8988T (cell line): ENCODE measurements around the gene PRIM2.
"Not testable (repeated sequence)": the region's sequence is repeated elsewhere in the genome, so short reads cannot be mapped to it uniquely, and the experiment has no call there.

Source experiments
- DNase-seq: peaks from one replicate; pipeline ENCODE4 v3.0.0; 2011

PRIM2 gene

GRCh38 chr6:57449496-57450066 lies 132.2 kb downstream of the PRIM2 start:
- DNase-seq: not testable (repeated sequence)

- not testable (repeated sequence) for DNase-seq
Observed at GRCh38 chr6:57459781-57460180, 142.4 kb downstream of the PRIM2 start.

DNA sequence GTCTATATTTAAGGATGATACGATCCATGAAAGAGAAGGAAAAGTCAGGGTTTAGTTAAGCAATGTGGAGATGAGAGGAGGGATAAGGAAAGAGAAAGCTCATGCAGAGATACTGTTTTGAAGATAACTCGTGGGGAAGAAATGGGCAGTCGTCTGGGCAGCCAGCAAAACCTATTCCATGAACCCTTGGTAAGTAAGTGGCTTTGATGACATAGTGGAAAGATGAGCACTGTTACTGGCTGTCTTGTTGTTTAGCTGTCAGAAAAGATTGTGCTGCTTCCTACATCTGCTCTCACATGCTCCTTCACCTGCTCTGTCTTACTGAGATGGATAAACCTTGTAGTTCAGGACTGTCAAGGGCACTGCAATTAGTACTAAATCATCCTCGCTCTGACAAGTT lies 143.6 kb downstream of the PRIM2 start:
- DNase-seq: not testable (repeated sequence)

- DNase-seq: not testable (repeated sequence)
Observed at GRCh38 chr6:57463809-57464208, 146.4 kb downstream of the PRIM2 start.

DNA sequence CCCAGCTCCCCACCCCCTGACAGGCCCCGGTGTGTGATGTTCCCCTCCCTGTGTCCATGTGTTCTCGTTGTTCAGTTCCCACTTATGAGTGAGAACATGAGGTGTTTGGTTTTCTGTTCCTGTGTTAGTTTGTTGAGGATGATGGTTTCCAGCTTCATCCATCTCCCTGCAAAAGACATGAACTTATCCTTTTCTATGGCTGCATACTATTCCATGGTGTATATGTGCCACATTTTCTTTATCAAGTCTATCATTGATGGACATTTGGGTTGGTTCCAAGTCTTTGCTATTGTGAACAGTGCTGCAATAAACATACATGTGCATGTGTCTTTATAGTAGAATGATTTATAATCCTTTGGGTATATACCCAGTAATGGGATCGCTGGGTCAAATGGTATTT lies 148.5 kb downstream of the PRIM2 start:
- not testable (repeated sequence) for DNase-seq

DNA sequence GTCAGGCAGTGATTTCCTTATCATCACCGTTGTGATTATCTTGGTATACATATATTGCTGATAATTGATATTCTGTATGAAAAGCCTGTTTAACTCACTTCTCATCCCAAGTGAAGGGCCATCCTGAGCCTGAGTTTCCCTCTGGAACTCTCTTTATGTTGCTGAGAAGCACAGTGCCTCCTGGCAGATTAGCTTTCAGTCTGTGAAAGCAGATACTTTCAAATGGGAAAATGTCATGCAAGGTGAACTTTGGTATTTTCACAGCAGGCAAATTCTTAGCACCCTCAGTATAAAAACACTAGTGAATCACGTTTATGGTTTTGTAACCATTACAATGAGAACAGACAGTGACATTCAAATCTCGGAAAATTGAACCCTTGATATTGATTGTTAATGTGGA lies 151.6 kb downstream of the PRIM2 start:
- no peak for DNase-seq

- not testable (repeated sequence) for DNase-seq
Observed at GRCh38 chr6:57470148-57470547, 152.7 kb downstream of the PRIM2 start.

- DNase-seq: not testable (repeated sequence)
Observed at GRCh38 chr6:57471314-57471864, 154.0 kb downstream of the PRIM2 start.

DNA sequence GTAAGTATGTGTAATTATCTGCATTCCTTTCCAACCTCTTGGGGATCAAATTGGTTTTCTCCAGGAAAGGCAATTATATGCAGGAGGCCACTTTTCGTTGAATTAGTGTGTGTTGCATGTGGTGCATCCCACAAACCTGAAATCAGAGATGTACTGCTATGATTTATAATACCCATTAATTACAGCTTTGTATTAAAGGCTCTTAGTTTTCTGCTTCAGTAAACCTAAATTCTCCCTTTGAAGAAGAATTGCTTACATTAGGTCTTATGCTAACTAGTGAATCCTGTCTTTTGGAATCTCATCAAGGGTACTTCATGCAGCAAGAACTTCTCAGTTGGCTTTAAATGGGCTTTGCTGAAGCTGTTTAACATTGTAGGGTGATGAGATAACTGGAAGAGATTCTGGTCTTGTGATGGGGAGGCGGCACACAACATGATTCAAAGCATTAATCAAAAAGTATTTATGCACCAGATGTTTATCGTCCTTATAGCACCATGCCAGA lies 155.5 kb downstream of the PRIM2 start:
- not testable (repeated sequence) for DNase-seq

DNA sequence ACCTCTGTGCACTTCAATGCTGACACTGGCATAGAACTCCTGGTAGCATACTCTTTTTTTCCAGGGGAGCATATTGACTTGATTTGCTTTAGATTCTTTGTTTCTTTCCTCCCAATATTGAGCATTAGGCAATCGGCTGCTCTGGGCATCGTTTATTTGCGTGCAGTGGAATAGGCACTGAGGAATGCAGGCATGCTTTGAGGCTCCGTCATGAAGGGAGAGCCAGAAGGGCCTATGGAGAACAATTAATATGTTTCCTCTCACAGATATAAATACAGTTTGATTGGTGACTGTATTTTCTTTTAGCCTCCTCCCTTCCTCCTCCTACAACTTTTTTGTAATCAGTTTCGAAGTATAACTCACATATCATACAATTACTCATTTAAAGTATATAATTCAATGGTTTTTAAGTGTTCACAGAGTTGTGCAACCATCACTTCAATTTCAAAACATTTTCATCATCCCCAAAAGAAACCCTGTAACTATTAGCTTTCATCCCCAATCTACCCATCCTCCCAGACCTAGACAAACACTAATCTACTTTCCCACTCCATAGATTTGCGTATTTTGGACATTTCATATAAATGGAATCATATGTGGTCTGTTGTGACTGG lies 157.5 kb downstream of the PRIM2 start:
- not testable (repeated sequence) for DNase-seq

- not testable (repeated sequence) for DNase-seq
Observed at GRCh38 chr6:57475656-57476055, 158.2 kb downstream of the PRIM2 start.

DNA sequence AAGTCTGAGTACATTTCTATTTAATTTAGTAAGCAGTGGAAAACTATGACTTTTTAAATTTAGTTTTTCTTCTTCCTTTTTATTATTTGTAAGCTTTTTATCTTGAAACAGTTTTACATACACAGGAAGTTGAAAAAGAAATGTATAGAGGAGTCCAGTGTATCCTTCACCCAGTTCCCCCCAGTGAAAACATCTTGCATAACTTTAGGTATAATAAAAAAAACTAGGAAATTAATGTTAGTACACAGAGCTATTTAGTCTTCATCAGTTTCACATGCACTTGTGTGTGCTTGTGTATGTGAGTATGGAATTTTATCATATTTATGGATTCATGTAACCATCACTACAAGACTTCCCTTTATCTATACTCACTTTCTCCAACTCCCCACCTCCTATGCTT lies 162.8 kb downstream of the PRIM2 start:
- DNase-seq: not testable (repeated sequence)

DNA sequence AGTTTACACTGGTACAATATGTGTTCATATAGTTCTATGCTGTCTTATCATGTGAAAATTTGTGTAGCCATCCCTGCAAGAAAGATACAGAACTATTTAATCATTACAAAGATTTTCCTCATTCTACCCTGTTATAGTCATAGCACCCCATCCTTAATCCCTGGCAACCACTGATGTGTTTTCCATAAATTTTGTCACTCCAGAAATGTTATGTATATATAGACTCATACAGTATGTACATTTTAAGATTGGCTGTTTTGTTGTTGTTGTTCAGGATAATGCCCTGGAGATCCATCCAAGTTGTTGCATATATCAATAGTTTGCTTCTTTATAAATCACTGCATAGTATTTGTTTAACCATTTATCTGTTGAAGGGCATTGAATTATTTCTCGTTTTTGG lies 163.7 kb downstream of the PRIM2 start:
- not testable (repeated sequence) for DNase-seq

DNA sequence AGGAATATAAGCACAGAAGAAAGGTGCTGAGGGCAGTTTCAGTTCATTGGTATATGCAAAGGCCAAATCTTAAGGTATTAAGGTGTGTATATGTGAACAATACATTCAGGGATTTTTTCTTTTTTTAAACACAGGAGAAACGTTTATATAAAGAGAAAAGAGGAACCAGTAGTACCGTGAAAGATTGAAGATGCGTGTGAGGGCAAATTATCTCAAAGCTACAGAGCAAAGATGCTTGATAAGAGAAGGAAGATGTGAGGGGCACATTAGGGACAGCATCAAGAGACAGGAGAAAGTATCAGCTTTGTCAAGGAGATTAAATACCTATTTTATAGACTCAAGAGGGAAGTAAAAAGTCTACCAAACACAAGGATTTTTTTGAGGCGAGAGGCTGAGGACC lies 165.0 kb downstream of the PRIM2 start:
- not testable (repeated sequence) for DNase-seq

- DNase-seq: not testable (repeated sequence)
Observed at GRCh38 chr6:57486494-57487081, 169.2 kb downstream of the PRIM2 start.

DNA sequence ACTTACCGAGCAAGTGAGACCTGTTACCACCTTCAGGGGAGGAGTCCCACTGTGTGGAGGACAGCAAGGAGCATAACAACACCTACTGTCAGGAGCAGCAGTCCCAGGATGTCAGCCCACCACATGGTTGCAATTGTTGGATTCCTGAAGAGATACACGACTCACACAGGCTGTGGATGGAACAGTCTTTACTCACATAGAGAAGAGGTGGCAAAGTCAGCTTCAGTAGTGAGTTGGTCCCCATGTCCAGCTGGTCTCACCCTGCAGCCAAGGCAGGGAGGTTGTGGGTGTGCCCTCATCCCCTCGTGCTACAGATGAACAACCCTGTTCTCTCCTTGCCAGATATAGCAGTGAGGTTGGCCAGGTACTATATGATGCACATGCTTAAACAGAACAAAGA lies 171.1 kb downstream of the PRIM2 start:
- DNase-seq: not testable (repeated sequence)

DNA sequence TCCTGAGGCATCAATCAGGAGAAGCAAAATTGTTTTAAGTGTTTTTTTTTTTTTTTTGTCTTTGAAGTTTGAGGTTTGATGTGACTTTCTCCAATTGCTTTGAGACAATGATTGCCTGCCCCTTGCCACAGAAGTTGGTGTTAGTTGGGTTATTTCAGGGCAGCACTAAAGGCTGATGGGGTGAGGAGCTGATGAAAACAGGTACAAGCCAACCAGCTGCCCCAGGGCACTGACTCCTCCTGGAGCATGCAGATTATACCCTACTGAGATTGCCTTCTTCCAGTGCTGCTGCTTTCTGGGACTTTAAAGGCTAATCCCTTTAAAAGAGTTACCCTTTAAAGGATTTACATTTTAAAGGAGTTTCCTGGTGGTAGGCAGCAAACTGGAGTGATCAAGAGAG lies 172.5 kb downstream of the PRIM2 start:
- DNase-seq: not testable (repeated sequence)

DNA sequence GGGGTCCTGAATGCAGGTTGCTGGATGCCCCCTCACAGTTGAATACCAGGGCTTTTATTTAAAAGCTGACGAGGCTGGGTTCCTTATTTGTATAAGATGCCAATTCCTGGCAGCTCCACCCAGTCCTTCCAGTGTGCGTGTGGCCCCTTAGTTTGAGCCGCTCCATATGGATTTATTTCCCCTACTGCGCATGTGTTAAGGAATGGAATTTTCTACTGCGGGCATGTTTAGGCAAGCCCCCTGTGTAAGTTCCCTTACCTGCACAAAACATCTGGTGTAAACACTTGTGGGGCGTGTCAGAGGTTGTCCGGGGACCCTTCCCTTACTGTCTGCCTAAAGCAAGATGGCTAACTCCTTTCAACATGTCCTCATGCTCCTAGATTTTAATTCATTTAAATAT lies 174.4 kb downstream of the PRIM2 start:
- not testable (repeated sequence) for DNase-seq

GRCh38 chr6:57496251-57496650 lies 178.8 kb downstream of the PRIM2 start:
- DNase-seq: not testable (repeated sequence)

DNA sequence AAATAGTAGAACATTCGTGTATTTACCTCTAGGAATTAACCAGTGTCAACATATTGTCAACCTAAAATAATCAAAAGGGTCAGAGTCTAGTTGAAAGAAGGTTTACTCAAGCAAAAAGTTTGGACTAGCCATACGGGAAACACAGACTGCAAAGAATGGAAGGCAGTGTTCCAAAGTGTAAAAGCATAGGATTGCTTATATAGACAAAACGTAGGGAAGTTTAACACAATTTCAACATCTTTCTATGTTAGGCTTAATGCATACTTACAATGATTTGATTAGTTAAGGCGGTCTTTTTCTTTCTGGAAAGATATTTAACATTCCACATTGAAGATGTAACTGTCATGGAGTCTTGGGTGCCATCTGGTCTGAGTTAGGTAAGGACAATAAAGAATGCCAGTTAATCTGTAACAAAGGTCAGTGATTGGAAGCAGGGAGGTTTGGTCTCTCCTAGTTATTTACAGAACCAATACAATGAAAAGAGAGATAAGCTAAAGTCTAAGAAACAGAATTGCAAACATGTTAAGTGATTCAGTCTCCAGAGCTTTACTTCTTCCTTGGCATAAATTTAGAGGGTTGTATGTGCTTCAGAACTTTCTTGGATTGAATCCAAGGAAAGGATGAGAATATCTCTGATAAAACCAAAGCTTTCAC lies 183.1 kb downstream of the PRIM2 start:
- DNase-seq: not testable (repeated sequence)

DNA sequence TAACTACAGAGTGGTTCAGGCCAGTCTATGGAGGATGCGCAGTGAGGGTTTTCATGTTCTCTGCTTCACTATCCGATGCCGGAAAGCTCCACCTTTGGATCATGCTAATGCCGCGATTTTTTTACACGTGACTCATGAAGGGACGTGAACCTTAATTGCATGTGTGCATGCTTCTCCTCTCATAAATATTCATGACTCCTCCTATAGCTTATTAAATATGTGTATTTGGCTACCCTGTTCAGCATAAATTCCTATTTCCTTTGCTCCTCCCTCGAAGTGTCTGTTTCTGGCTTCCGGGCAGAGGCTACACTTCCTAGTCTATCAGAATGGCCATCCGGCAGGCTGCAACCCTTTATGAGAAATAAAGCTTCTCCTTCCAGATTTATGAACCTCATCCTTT lies 185.0 kb downstream of the PRIM2 start:
- DNase-seq: not testable (repeated sequence)

- not testable (repeated sequence) for DNase-seq
Observed at GRCh38 chr6:57505251-57505650, 187.8 kb downstream of the PRIM2 start.

DNA sequence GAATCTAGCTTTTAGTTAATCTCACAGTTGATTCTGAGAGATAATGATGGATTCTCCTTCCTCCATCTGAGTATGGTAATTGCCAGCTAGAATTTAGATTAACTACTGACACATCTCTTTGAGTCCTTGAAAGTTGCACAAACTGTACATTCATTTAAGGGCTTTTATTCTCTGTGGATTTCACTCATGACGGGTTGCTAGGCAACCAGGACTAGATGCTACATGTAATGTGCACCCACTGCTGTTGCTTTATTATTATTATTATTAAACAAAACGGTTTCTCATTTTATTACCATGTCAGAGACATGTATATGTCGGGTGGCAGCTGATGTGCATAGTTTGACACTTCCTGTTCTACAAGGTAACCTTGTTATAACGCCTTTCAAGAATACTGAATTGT lies 193.0 kb downstream of the PRIM2 start:
- DNase-seq: not testable (repeated sequence)
